HG03432 (cell line): ENCODE measurements around the gene LCE7A.

ENCODE experiments used
- ATAC-seq: cut with Tn5 transposase; IDR thresholded peaks from one replicate; pipeline ENCODE4 v1.9.1; 2021; ENCODE audit warnings: mild to moderate bottlenecking, moderate library complexity; ENCODE audit not compliant: unreplicated experiment

Gene LCE7A

GRCh38 chr1:152879559-152880198 lies 19.9 kb downstream of the LCE7A start:
- ATAC-seq: no peak

- no peak for ATAC-seq
These were observed 20.5 kb downstream of the LCE7A start for GRCh38 chr1:152880316-152880715.

- ATAC-seq: peak; percentile 56
These were observed 21.1 kb downstream of the LCE7A start for GRCh38 chr1:152880907-152881306.

GRCh38 chr1:152884085-152884484 lies 24.3 kb downstream of the LCE7A start:
- no peak for ATAC-seq

- no peak for ATAC-seq
These were observed 24.7 kb downstream of the LCE7A start for GRCh38 chr1:152884506-152884905.

- ATAC-seq: no peak
These were observed 25.3 kb downstream of the LCE7A start for GRCh38 chr1:152884966-152885624.

GRCh38 chr1:152886085-152886484 lies 26.3 kb downstream of the LCE7A start:
- no peak for ATAC-seq

- ATAC-seq: no peak
These were observed 27.1 kb downstream of the LCE7A start for GRCh38 chr1:152886758-152887409.

GRCh38 chr1:152888126-152888525 lies 28.3 kb downstream of the LCE7A start:
- no peak for ATAC-seq

- no peak for ATAC-seq
These were observed 39.2 kb downstream of the LCE7A start for GRCh38 chr1:152899027-152899426.

GRCh38 chr1:152899883-152900282 lies 40.1 kb downstream of the LCE7A start:
- no peak for ATAC-seq

- ATAC-seq: no peak
These were observed 41.8 kb downstream of the LCE7A start for GRCh38 chr1:152901631-152902030.

- no peak for ATAC-seq
These were observed 42.8 kb downstream of the LCE7A start for GRCh38 chr1:152902636-152903035.

GRCh38 chr1:152904688-152905440 lies 45.1 kb downstream of the LCE7A start:
- no peak for ATAC-seq

GRCh38 chr1:152906023-152906565 lies 46.3 kb downstream of the LCE7A start:
- no peak for ATAC-seq

GRCh38 chr1:152907686-152908601 lies 48.1 kb downstream of the LCE7A start, which contains the start of gene IVL:
TSS of gene IVL (plus strand) at chr1:152908546. CDS start at chr1:152909798, 1,252 bp downstream.
- ATAC-seq: peak; percentile 48

- no peak for ATAC-seq
These were observed 49.4 kb downstream of the LCE7A start for GRCh38 chr1:152909206-152909605.
